K562 (cell line): ENCODE measurements around the gene TNKS2. TPM values are rescaled to one million over a fixed set of nuclear protein-coding genes. Genes with fewer than 3 reads are reported as not detected.

Experiments
- ATAC-seq: fragments of 200-7000 bp; cut with Tn5 transposase; 3 replicates; pipeline ENCODE4 v1.9.1; 2020; ENCODE audit warnings: moderate library complexity
- BruUV-seq: library from RNA; stranded (reverse); fragments of 400-500 nt; replicated peaks from 2 replicates; lab custom pipeline; 2021; lab: Mats Ljungman, UMichigan
- CTCF ChIA-PET: fragments of 300-600 bp; formaldehyde crosslinking; extraction: SDS; loops from one replicate; lab custom pipeline; 2021; ENCODE audit warnings: low intra/inter-chr PET ratio; lab: Yijun Ruan, JAX
- POLR2A ChIA-PET: fragments of 300-600, 350-650 bp; sonication (Branson Sonifier 250); formaldehyde crosslinking; extraction: SDS; loops from one replicate; lab custom pipeline; 2021; ENCODE audit warnings: antibody characterized with exemption, inconsistent platforms; lab: Yijun Ruan, JAX
- DNase-seq, 4 experiments: peaks; one replicate each; pipeline versions ENCODE4 v3.0.0 to v3.0.0-alpha.2; 2011 to 2018; ENCODE audit warnings: low spot score in 3 of 4, mixed read lengths in 3 of 4; ENCODE audit errors: extremely low read depth in 1 of 4
- FAIRE-seq: peaks from 2 replicates; lab custom pipeline; 2011; peaks lifted over from hg19 to GRCh38; lab: Jason Lieb, UNC
- H2AFZ ChIP-seq: 2 replicates; pipeline ENCODE4 v1.6.0; 2011; ENCODE audit warnings: low read depth, low read length, control low read depth, inconsistent platforms
- H3K27ac ChIP-seq: fragments of 200-600 bp; 3 replicates; pipeline ENCODE4 v1.8.0; 2011; ENCODE audit warnings: low read depth, mild to moderate bottlenecking, control low read depth, inconsistent platforms, low read length, moderate library complexity, mixed read lengths; ENCODE audit errors: extremely low read depth
- H3K27me3 ChIP-seq, 2 experiments: fragments of 300-600 bp in 1 of 2; 2 replicates in 1 of 2; 3 replicates in 1 of 2; pipeline versions ENCODE4 v1.6.0 to v1.8.0; 2011; ENCODE audit warnings: inconsistent platforms in 2 of 2, low read length in 2 of 2, mild to moderate bottlenecking in 1 of 2, mixed read lengths in 1 of 2, moderate library complexity in 1 of 2; ENCODE audit not compliant: control insufficient read depth in 2 of 2, insufficient read depth in 2 of 2
- H3K36me3 ChIP-seq: fragments of 300-600 bp; 3 replicates; pipeline ENCODE4 v1.8.0; 2011; ENCODE audit warnings: mild to moderate bottlenecking, low read length, inconsistent platforms; ENCODE audit not compliant: control insufficient read depth, insufficient read depth
- H3K4me1 ChIP-seq, 2 experiments: fragments of 200-600 bp in 1 of 2; replicated peaks in 1 of 2; 2 replicates in 1 of 2; 3 replicates in 1 of 2; pipeline versions ENCODE4 v1.5.1 to v1.8.0; 2011; ENCODE audit warnings: inconsistent platforms in 2 of 2, low read length in 2 of 2, mild to moderate bottlenecking in 1 of 2, mixed read lengths in 1 of 2, moderate library complexity in 1 of 2; ENCODE audit not compliant: control insufficient read depth in 2 of 2, insufficient read depth in 2 of 2
- H3K4me2 ChIP-seq: 2 replicates; pipeline ENCODE4 v1.6.1; 2011; ENCODE audit warnings: low read length, control low read depth, inconsistent platforms, mixed read lengths; ENCODE audit not compliant: insufficient read depth
- H3K4me3 ChIP-seq: fragments of 200-600 bp; sonication (generic), shearing (Covaris generic); 2 replicates; pipeline ENCODE4 v1.5.1; 2016; ENCODE audit warnings: control low read depth, inconsistent platforms
- H3K79me2 ChIP-seq: fragments of 200-600 bp; 3 replicates; pipeline ENCODE4 v1.8.0; 2011; ENCODE audit warnings: low read length, inconsistent platforms; ENCODE audit not compliant: control insufficient read depth, insufficient read depth
- H3K9ac ChIP-seq, 2 experiments: 2 replicates each; pipeline versions ENCODE4 v1.6.0 to v1.6.1; 2011; ENCODE audit warnings: low read depth in 2 of 2, low read length in 2 of 2, control low read depth in 1 of 2, inconsistent platforms in 1 of 2, mild to moderate bottlenecking in 1 of 2, mixed read lengths in 1 of 2; ENCODE audit not compliant: insufficient read depth in 1 of 2
- H3K9me1 ChIP-seq: one replicate; pipeline ENCODE4 v1.6.0; 2011; ENCODE audit warnings: inconsistent platforms, mild to moderate bottlenecking, low read length, moderate library complexity; ENCODE audit not compliant: control insufficient read depth, insufficient read depth
- H3K9me3 ChIP-seq: replicated peaks from 2 replicates; pipeline ENCODE4 v1.5.1; 2011; ENCODE audit warnings: low read depth, low read length, inconsistent platforms; ENCODE audit not compliant: control insufficient read depth, insufficient read depth
- H4K20me1 ChIP-seq: replicated peaks from 2 replicates; pipeline ENCODE4 v1.6.1; 2011; ENCODE audit warnings: low read length, inconsistent platforms, mixed read lengths; ENCODE audit not compliant: control insufficient read depth, insufficient read depth
- RAD21 ChIP-seq, 2 experiments: fragments of 250-450 bp in 1 of 2; fragments of 450-650 bp in 1 of 2; sonication (Bioruptor Pico) in 1 of 2; formaldehyde crosslinking in 1 of 2; IDR thresholded peaks in 1 of 2; conservative IDR thresholded peaks in 1 of 2; 2 replicates each; pipeline versions ENCODE4 v1.4.0 to v1.8.0; 2020 to 2022; ENCODE audit warnings: mild to moderate bottlenecking in 2 of 2, moderate library complexity in 1 of 2
- SNRNP70 ChIP-seq: fragments of 200-400 bp; formaldehyde crosslinking; optimal IDR thresholded peaks from 2 replicates; pipeline ENCODE3; 2017; ENCODE audit warnings: low read depth, low read length
- WGBS: fragments of 100-300 bp; shearing (Covaris generic); methylation state at CpG from one replicate; pipeline ENCODE4 v1.1.6; 2016; ENCODE audit warnings: low coverage, mixed read lengths; ENCODE audit not compliant: insufficient coverage; ENCODE audit errors: missing lambda C conversion rate; 5-methylcytosine and 5-hydroxymethylcytosine counted together
- in situ Hi-C: fragments of 300-500 bp; cut with MboI; formaldehyde crosslinking; loops from 4 replicates; pipeline ENCODE4 v1.15.0; 2018; ENCODE audit warnings: inconsistent platforms, mixed read lengths
- intact Hi-C: fragments of 100-400 bp; cut with micrococcal nuclease; formaldehyde crosslinking; loops from 2 replicates; pipeline ENCODE4 v1.14.2; 2022
- polyA plus RNA-seq, 8 experiments: library from polyadenylated mRNA; depleted of rRNA in 4 of 8; stranded (reverse) in 5 of 8; unstranded in 3 of 8; fragments of >200 nt; fragmentation: Nextera tagmentation in 2 of 8; fragmentation: Illumina TruSeq in 1 of 8; extraction: Ambion mirVana in 2 of 8; extraction: Trizol in 1 of 8; gene quantifications; 2 replicates each; pipeline versions ENCODE4 v1.2.1 to v1.2.3, GENCODE V29; 2011 to 2014; ENCODE audit warnings: inconsistent platforms in 1 of 8, missing spikeins in 1 of 8
- total RNA-seq, 7 experiments: library from RNA; depleted of rRNA in 6 of 7; stranded (reverse); fragments of >200 nt in 6 of 7; fragmentation: Illumina TruSeq in 2 of 7; extraction: Trizol in 2 of 7; gene quantifications; 2 replicates each; pipeline versions ENCODE4 v1.2.1 to v1.2.3, GENCODE V29; 2011 to 2021; ENCODE audit warnings: low replicate concordance in 1 of 7
- TF ChIP-seq, protein P1 (sequence below), 3 experiments: IDR thresholded peaks in 2 of 3; conservative IDR thresholded peaks in 1 of 3; 2 replicates each; pipeline ENCODE4 v1.5.1; 2011 to 2012; ENCODE audit warnings: low read length in 3 of 3, mild to moderate bottlenecking in 3 of 3, control low read depth in 2 of 3, improper control_type of control experiment in 1 of 3, inconsistent platforms in 1 of 3, low read depth in 1 of 3, mixed read lengths in 1 of 3, moderate library complexity in 1 of 3; ENCODE audit not compliant: insufficient read depth in 2 of 3
- TF ChIP-seq, protein P2 (sequence below): fragments of 450-650 bp; IDR thresholded peaks from 2 replicates; pipeline ENCODE4 v1.6.1; 2018; ENCODE audit warnings: mild to moderate bottlenecking, low read depth; ENCODE audit not compliant: partially characterized antibody

The TNKS2 gene
- total and polyA plus RNA-seq, 9 of the 15 experiments (the other 6 are each of a cell fraction or from before 2014, with no cell fraction given): 3.5 to 19.8 (median 8.6) TPM

DNA sequence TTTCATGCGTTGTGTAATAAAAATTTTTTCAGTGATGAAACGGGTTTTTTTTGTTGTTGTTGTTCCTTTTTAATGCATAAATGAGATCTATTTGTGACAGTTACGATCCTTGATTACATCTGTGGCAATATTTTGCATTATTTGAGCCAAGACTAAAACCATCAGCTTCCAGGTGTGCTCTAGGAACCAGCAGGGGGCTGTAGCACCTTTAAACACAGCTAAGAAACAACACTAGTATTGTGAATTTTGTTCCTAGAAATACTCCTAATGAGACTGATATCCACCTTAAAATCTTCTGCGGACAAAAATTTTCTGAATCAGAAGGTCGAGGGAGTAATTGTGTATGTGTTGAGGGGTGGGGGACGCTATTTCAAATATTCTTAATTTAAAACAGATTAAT lies 58.4 kb downstream of the TNKS2 start:
- WGBS: 80% methylated on average over 6 of the region's 6 CpGs
- H3K4me1 ChIP-seq: no peaks in the 10 kb centered on the region
- H3K9me1 ChIP-seq: no peaks in the 10 kb centered on the region
- TF ChIP-seq SNRNP70 (no peak), RAD21 (CRISPR knock-in tag; conservative IDR thresholded peaks at IDR 0.05 in 1 of 2, IDR thresholded peaks at IDR 0.05 in 1 of 2) (peak in 1 of 2 experiments; percentile 9; a peak in 1 of 4 replicates)
- TF ChIP-seq, protein P1, sequence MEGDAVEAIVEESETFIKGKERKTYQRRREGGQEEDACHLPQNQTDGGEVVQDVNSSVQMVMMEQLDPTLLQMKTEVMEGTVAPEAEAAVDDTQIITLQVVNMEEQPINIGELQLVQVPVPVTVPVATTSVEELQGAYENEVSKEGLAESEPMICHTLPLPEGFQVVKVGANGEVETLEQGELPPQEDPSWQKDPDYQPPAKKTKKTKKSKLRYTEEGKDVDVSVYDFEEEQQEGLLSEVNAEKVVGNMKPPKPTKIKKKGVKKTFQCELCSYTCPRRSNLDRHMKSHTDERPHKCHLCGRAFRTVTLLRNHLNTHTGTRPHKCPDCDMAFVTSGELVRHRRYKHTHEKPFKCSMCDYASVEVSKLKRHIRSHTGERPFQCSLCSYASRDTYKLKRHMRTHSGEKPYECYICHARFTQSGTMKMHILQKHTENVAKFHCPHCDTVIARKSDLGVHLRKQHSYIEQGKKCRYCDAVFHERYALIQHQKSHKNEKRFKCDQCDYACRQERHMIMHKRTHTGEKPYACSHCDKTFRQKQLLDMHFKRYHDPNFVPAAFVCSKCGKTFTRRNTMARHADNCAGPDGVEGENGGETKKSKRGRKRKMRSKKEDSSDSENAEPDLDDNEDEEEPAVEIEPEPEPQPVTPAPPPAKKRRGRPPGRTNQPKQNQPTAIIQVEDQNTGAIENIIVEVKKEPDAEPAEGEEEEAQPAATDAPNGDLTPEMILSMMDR (IDR thresholded peaks at IDR 0.05 in 2 of 3, conservative IDR thresholded peaks at IDR 0.05 in 1 of 3; ENCODE audit: insufficient read depth in 2 of 3, low read depth in 1 of 3, low read length in 3 of 3): peak; percentile 10 to 32 (median 29); a peak in 3 of 6 replicates
- TF ChIP-seq, protein P2, sequence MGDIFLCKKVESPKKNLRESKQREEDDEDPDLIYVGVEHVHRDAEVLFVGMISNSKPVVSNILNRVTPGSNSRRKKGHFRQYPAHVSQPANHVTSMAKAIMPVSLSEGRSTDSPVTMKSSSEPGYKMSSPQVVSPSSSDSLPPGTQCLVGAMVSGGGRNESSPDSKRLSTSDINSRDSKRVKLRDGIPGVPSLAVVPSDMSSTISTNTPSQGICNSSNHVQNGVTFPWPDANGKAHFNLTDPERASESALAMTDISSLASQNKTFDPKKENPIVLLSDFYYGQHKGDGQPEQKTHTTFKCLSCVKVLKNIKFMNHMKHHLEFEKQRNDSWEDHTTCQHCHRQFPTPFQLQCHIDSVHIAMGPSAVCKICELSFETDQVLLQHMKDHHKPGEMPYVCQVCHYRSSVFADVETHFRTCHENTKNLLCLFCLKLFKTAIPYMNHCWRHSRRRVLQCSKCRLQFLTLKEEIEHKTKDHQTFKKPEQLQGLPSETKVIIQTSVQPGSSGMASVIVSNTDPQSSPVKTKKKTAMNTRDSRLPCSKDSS: no peak
- no peak overlapping the region for H3K4me3 ChIP-seq
- H4K20me1 ChIP-seq: no peaks in the 10 kb centered on the region
- ChIA-PET POLR2A (no interaction called here), CTCF (interaction anchor here (0.7 kb wide), 1 partner anchor 56 kb away, joined by 3 read pairs; no protein-coding TSS in a partner anchor)
- ATAC-seq (no peak), FAIRE-seq (peak; percentile 26), DNase-seq (peak in 1 of 4 experiments; percentile 6)
- BruUV-seq: no TSS peak
- H3K9ac ChIP-seq: no peak overlapping the region
- in situ Hi-C loops (no loop called here), intact Hi-C loops (loop anchor here (10.0 kb wide), 1 partner anchor 102 kb away; no protein-coding TSS in a partner anchor)
- no peaks in the 10 kb centered on the region for H3K9me3 ChIP-seq
- no peaks in the 10 kb centered on the region for H3K79me2 ChIP-seq
- H3K27me3 ChIP-seq: no peaks in the 10 kb centered on the region
- peaks cover 68% of the 10 kb centered on the region for H3K36me3 ChIP-seq
- H3K4me2 ChIP-seq: no peak overlapping the region
- H2AFZ ChIP-seq: no peak overlapping the region
- H3K27ac ChIP-seq: no peak overlapping the region
